HepG2 (cell line): ENCODE data around the gene OVAAL. TPM values are rescaled to one million over a fixed set of nuclear protein-coding genes. Genes with fewer than 3 reads are reported as not detected.
A peak's percentile ranks its signal among the peaks of the same experiment; 100 is the strongest.

Experiments
- ATF3 ChIP-seq: sonication (generic); formaldehyde crosslinking; IDR thresholded peaks from 2 replicates; pipeline ENCODE4 v1.4.0; 2020; ENCODE audit warnings: missing genetic modification reagents
- CENPBD1 ChIP-seq: sonication (generic); formaldehyde crosslinking; IDR thresholded peaks from 2 replicates; pipeline ENCODE4 v1.8.0; 2022; ENCODE audit warnings: missing genetic modification reagents, low read depth, mild to moderate bottlenecking, borderline replicate concordance
- E2F1 ChIP-seq: sonication (generic); formaldehyde crosslinking; IDR thresholded peaks from 2 replicates; pipeline ENCODE4 v1.5.0; 2020; ENCODE audit warnings: missing genetic modification reagents
- HDAC2 ChIP-seq: sonication (generic); formaldehyde crosslinking; IDR thresholded peaks from 2 replicates; pipeline ENCODE4 v1.4.0; 2020; ENCODE audit warnings: missing genetic modification reagents
- LCORL ChIP-seq, 2 experiments: fragments of 450-650 bp in 1 of 2; sonication (generic) in 1 of 2; formaldehyde crosslinking in 1 of 2; IDR thresholded peaks; 2 replicates each; pipeline versions ENCODE4 v1.5.0 to v1.6.1; 2017 to 2020; ENCODE audit warnings: antibody characterized with exemption in 1 of 2, missing genetic modification reagents in 1 of 2
- NCOA2 ChIP-seq: sonication (generic); formaldehyde crosslinking; IDR thresholded peaks from 2 replicates; pipeline ENCODE4 v1.8.0; 2022; ENCODE audit warnings: inconsistent platforms
- NR1H2 ChIP-seq: sonication (generic); formaldehyde crosslinking; IDR thresholded peaks from 2 replicates; pipeline ENCODE4 v1.8.1; 2022; ENCODE audit warnings: low read depth, missing genetic modification reagents, borderline replicate concordance
- RAD51 ChIP-seq: fragments of 450-650 bp; IDR thresholded peaks from 2 replicates; pipeline ENCODE4 v1.6.1; 2016; ENCODE audit warnings: borderline replicate concordance
- RORA ChIP-seq: sonication (generic); formaldehyde crosslinking; IDR thresholded peaks from 2 replicates; pipeline ENCODE4 v1.5.0; 2020; ENCODE audit warnings: mild to moderate bottlenecking, missing genetic modification reagents, moderate library complexity
- SNAI1 ChIP-seq: sonication (generic); formaldehyde crosslinking; IDR thresholded peaks from 2 replicates; pipeline ENCODE4 v1.5.0; 2020; ENCODE audit warnings: mild to moderate bottlenecking, missing genetic modification reagents, borderline replicate concordance
- ZFP90 ChIP-seq: sonication (generic); formaldehyde crosslinking; IDR thresholded peaks from 2 replicates; pipeline ENCODE4 v1.8.0; 2022; ENCODE audit warnings: missing genetic modification reagents, mild to moderate bottlenecking, inconsistent platforms, borderline replicate concordance
- ZNF143 ChIP-seq: sonication (generic); formaldehyde crosslinking; IDR thresholded peaks from 2 replicates; pipeline ENCODE4 v1.4.0; 2020; ENCODE audit warnings: missing genetic modification reagents
- ZNF160 ChIP-seq: sonication (generic); formaldehyde crosslinking; IDR thresholded peaks from 2 replicates; pipeline ENCODE4 v1.8.0; 2022; ENCODE audit warnings: mild to moderate bottlenecking, inconsistent platforms, missing genetic modification reagents
- ZNF607 ChIP-seq: sonication (generic); formaldehyde crosslinking; IDR thresholded peaks from 2 replicates; pipeline ENCODE4 v1.5.1; 2020; ENCODE audit warnings: missing genetic modification reagents, mild to moderate bottlenecking, borderline replicate concordance
- ZNF749 ChIP-seq: sonication (generic); formaldehyde crosslinking; IDR thresholded peaks from 2 replicates; pipeline ENCODE4 v1.8.0; 2022; ENCODE audit warnings: mild to moderate bottlenecking, missing genetic modification reagents, moderate library complexity, borderline replicate concordance
- ZNF839 ChIP-seq: sonication (generic); formaldehyde crosslinking; IDR thresholded peaks from 2 replicates; pipeline ENCODE4 v1.4.0; 2020; ENCODE audit warnings: missing genetic modification reagents, mild to moderate bottlenecking, borderline replicate concordance
- ZSCAN21 ChIP-seq: sonication (generic); formaldehyde crosslinking; IDR thresholded peaks from 2 replicates; pipeline ENCODE4 v1.8.0; 2022; ENCODE audit warnings: mild to moderate bottlenecking, missing genetic modification reagents, moderate library complexity, borderline replicate concordance
- polyA plus RNA-seq, 8 experiments: library from polyadenylated mRNA; depleted of rRNA in 3 of 8; stranded (reverse) in 7 of 8; unstranded in 1 of 8; fragments of >200 nt; fragmentation: Illumina TruSeq in 4 of 8; extraction: Trizol in 4 of 8; gene quantifications; 2 replicates each; pipeline versions ENCODE4 v1.2.1 to v1.2.3, GENCODE V29; 2011 to 2016; ENCODE audit warnings: low read depth in 4 of 8, missing spikeins in 1 of 8, mixed read lengths in 1 of 8; ENCODE audit not compliant: insufficient read depth in 1 of 8
- total RNA-seq, 5 experiments: library from RNA; depleted of rRNA; stranded (reverse); fragments of >200 nt; fragmentation: Illumina TruSeq; extraction: Trizol; gene quantifications; 2 replicates each; pipeline ENCODE4 v1.2.3, GENCODE V29; 2016; ENCODE audit warnings: low read depth in 1 of 5

Gene OVAAL
- total and polyA plus RNA-seq, 2 of the 13 experiments (the other 11 are each of a cell fraction or from before 2014, with no cell fraction given) = 0.04 TPM; not detected in 1

GRCh38 chr1:180521474-180522212, 37.1 kb upstream of the OVAAL start (continued):
- TF ChIP-seq CENPBD1 (CRISPR knock-in tag) (no peak), ZNF143 (CRISPR knock-in tag) (no peak), ZSCAN21 (0 out of 2 replicates have a peak, but pooled peaks have one; percentile 25), ZNF160 (CRISPR knock-in tag) (no peak), LCORL (IDR thresholded peaks at IDR 0.05) (no peak), LCORL (CRISPR knock-in tag; IDR thresholded peaks at IDR 0.05) (no peak), NR1H2 (no peak), ATF3 (CRISPR knock-in tag) (0 out of 2 replicates have a peak, but pooled peaks have one; percentile 29), SNAI1 (CRISPR knock-in tag) (no peak), E2F1 (CRISPR knock-in tag) (no peak), ZNF749 (CRISPR knock-in tag) (no peak), ZNF607 (CRISPR knock-in tag) (no peak), ZNF839 (CRISPR knock-in tag) (no peak), ZFP90 (CRISPR knock-in tag) (no peak), NCOA2 (CRISPR knock-in tag) (peak; percentile 57; the same call in 1 of the 2 replicates), RORA (CRISPR knock-in tag) (no peak), RAD51 (peak; percentile 37; the same call in 1 of the 2 replicates), HDAC2 (no peak)
